Erythroblast (primary cell): Measurements from ENCODE around the gene NSUN5.

ENCODE experiments used
- GATA1 ChIP-seq: IDR thresholded peaks from 2 replicates; pipeline ENCODE4 v1.6.1; 2011; ENCODE audit warnings: low read depth, mild to moderate bottlenecking, control low read depth, low read length, moderate library complexity
- POLR2A ChIP-seq: IDR thresholded peaks from 2 replicates; pipeline ENCODE4 v1.6.1; 2011; ENCODE audit warnings: mild to moderate bottlenecking, low read length

DNA sequence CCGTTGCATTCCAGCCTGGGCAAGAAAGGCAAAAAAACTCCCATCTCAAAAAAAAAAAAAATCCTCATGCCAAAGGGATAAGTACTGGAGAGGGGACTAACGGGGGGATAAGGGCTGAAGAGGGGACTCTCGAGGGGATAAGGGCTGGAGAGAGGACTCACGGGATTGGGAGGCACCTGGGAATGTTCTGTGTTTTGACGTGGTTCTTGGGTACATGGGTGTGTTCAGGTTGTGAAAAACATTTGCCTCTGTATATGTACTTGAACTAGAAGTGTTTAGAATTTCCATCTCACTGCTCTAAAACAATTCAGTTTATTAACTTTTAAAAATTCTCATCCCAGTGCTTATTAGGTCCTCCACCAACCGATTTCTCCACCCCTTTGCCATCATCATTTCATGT, 23.8 kb upstream of the NSUN5 start:
- TF ChIP-seq POLR2A (no peak), GATA1 (no peak)
